HepG2 (cell line): ENCODE measurements around the gene EPB41L2. TPM values are rescaled to one million over a fixed set of nuclear protein-coding genes. Genes with fewer than 3 reads are reported as not detected.

Experiments
- BHLHE40 ChIP-seq: IDR thresholded peaks from 2 replicates; pipeline ENCODE4 v1.6.1; 2011; ENCODE audit warnings: low read length, improper control_type of control experiment
- DMAP1 ChIP-seq: IDR thresholded peaks from 2 replicates; pipeline ENCODE4 v1.6.1; 2016
- GTF3A ChIP-seq: sonication (generic); formaldehyde crosslinking; conservative IDR thresholded peaks from 2 replicates; pipeline ENCODE4 v1.4.0; 2020; ENCODE audit warnings: mild to moderate bottlenecking, missing genetic modification reagents
- HNF4G ChIP-seq, 2 experiments: sonication (generic) in 1 of 2; formaldehyde crosslinking in 1 of 2; IDR thresholded peaks; 2 replicates each; pipeline versions ENCODE4 v1.4.0 to v1.6.1; 2011 to 2020; ENCODE audit warnings: borderline replicate concordance in 2 of 2, low read depth in 2 of 2, mild to moderate bottlenecking in 2 of 2, low read length in 1 of 2, missing genetic modification reagents in 1 of 2, moderate library complexity in 1 of 2
- HOXD1 ChIP-seq: sonication (generic); formaldehyde crosslinking; IDR thresholded peaks from 2 replicates; pipeline ENCODE4 v1.5.0; 2020; ENCODE audit warnings: missing genetic modification reagents
- MAFG ChIP-seq: sonication (generic); formaldehyde crosslinking; IDR thresholded peaks from 2 replicates; pipeline ENCODE4 v1.5.1; 2020; ENCODE audit warnings: mild to moderate bottlenecking, missing genetic modification reagents
- MBNL3 ChIP-seq: fragments of 250-450 bp; sonication (Bioruptor Pico); conservative IDR thresholded peaks from 2 replicates; pipeline ENCODE4 v1.8.0; 2022; ENCODE audit warnings: mild to moderate bottlenecking, inconsistent platforms
- ONECUT2 ChIP-seq: sonication (generic); formaldehyde crosslinking; IDR thresholded peaks from 2 replicates; pipeline ENCODE4 v1.4.0; 2020; ENCODE audit warnings: missing genetic modification reagents
- RFX5 ChIP-seq: IDR thresholded peaks from 2 replicates; pipeline ENCODE4 v1.6.1; 2011; ENCODE audit warnings: low read depth, low read length, improper control_type of control experiment
- SPEN ChIP-seq: sonication (generic); formaldehyde crosslinking; IDR thresholded peaks from 2 replicates; pipeline ENCODE4 v1.5.1; 2020; ENCODE audit warnings: low read depth, mild to moderate bottlenecking, missing genetic modification reagents
- SSRP1 ChIP-seq: IDR thresholded peaks from 2 replicates; pipeline ENCODE4 v1.6.1; 2016; ENCODE audit warnings: control low read depth
- U2AF1 ChIP-seq: fragments of 200-400 bp; formaldehyde crosslinking; optimal IDR thresholded peaks from 2 replicates; pipeline ENCODE3; 2017; ENCODE audit warnings: mild to moderate bottlenecking, low read depth, low read length
- YEATS4 ChIP-seq: sonication (generic); formaldehyde crosslinking; IDR thresholded peaks from 2 replicates; pipeline ENCODE4 v1.4.0; 2020; ENCODE audit warnings: missing genetic modification reagents, borderline replicate concordance
- ZBTB3 ChIP-seq: sonication (generic); formaldehyde crosslinking; IDR thresholded peaks from 2 replicates; pipeline ENCODE4 v1.4.0; 2020; ENCODE audit warnings: low read depth, mild to moderate bottlenecking, moderate library complexity, missing genetic modification reagents, borderline replicate concordance
- ZMYM4 ChIP-seq: sonication (generic); formaldehyde crosslinking; IDR thresholded peaks from 2 replicates; pipeline ENCODE4 v1.8.1; 2023; ENCODE audit warnings: mild to moderate bottlenecking, missing genetic modification reagents
- ZNF160 ChIP-seq: sonication (generic); formaldehyde crosslinking; IDR thresholded peaks from 2 replicates; pipeline ENCODE4 v1.8.0; 2022; ENCODE audit warnings: mild to moderate bottlenecking, inconsistent platforms, missing genetic modification reagents
- ZNF264 ChIP-seq: sonication (generic); formaldehyde crosslinking; IDR thresholded peaks from 2 replicates; pipeline ENCODE4 v1.4.0; 2020; ENCODE audit warnings: missing genetic modification reagents
- ZNF274 ChIP-seq: sonication (generic); formaldehyde crosslinking; IDR thresholded peaks from 2 replicates; pipeline ENCODE4 v1.5.1; 2020; ENCODE audit warnings: mild to moderate bottlenecking, missing genetic modification reagents
- ZNF333 ChIP-seq: sonication (generic); formaldehyde crosslinking; IDR thresholded peaks from 2 replicates; pipeline ENCODE4 v1.4.0; 2020; ENCODE audit warnings: mild to moderate bottlenecking, missing genetic modification reagents, borderline replicate concordance
- ZNF350 ChIP-seq: sonication (generic); formaldehyde crosslinking; IDR thresholded peaks from 2 replicates; pipeline ENCODE4 v1.4.0; 2020; ENCODE audit warnings: mild to moderate bottlenecking, low read depth, missing genetic modification reagents, borderline replicate concordance
- ZNF605 ChIP-seq: sonication (generic); formaldehyde crosslinking; IDR thresholded peaks from 2 replicates; pipeline ENCODE4 v1.8.0; 2022; ENCODE audit warnings: mild to moderate bottlenecking, missing genetic modification reagents
- ZSCAN20 ChIP-seq: sonication (generic); formaldehyde crosslinking; IDR thresholded peaks from 2 replicates; pipeline ENCODE4 v1.4.0; 2020; ENCODE audit warnings: missing genetic modification reagents, mild to moderate bottlenecking, borderline replicate concordance
- polyA plus RNA-seq, 8 experiments: library from polyadenylated mRNA; depleted of rRNA in 3 of 8; stranded (reverse) in 7 of 8; unstranded in 1 of 8; fragments of >200 nt; fragmentation: Illumina TruSeq in 4 of 8; extraction: Trizol in 4 of 8; gene quantifications; 2 replicates each; pipeline versions ENCODE4 v1.2.1 to v1.2.3, GENCODE V29; 2011 to 2016; ENCODE audit warnings: low read depth in 4 of 8, missing spikeins in 1 of 8, mixed read lengths in 1 of 8; ENCODE audit not compliant: insufficient read depth in 1 of 8
- total RNA-seq, 5 experiments: library from RNA; depleted of rRNA; stranded (reverse); fragments of >200 nt; fragmentation: Illumina TruSeq; extraction: Trizol; gene quantifications; 2 replicates each; pipeline ENCODE4 v1.2.3, GENCODE V29; 2016; ENCODE audit warnings: low read depth in 1 of 5
- TF ChIP-seq, protein P1 (sequence below): IDR thresholded peaks from 2 replicates; pipeline ENCODE4 v1.6.1; 2016; ENCODE audit warnings: low read depth, borderline replicate concordance
- TF ChIP-seq, protein P2 (sequence below): sonication (generic); formaldehyde crosslinking; IDR thresholded peaks from 2 replicates; pipeline ENCODE4 v1.5.0; 2020; ENCODE audit warnings: missing genetic modification reagents
- TF ChIP-seq, protein P3 (sequence below): fragments of 450-650 bp; IDR thresholded peaks from 2 replicates; pipeline ENCODE4 v1.6.1; 2017; ENCODE audit warnings: mild to moderate bottlenecking
- TF ChIP-seq, protein P4 (sequence below): sonication (generic); formaldehyde crosslinking; IDR thresholded peaks from 2 replicates; pipeline ENCODE4 v1.5.0; 2020; ENCODE audit warnings: missing genetic modification reagents

Gene EPB41L2
- total and polyA plus RNA-seq, 2 of the 13 experiments (the other 11 are each of a cell fraction or from before 2014, with no cell fraction given) = 41.7 to 56.4 TPM

DNA sequence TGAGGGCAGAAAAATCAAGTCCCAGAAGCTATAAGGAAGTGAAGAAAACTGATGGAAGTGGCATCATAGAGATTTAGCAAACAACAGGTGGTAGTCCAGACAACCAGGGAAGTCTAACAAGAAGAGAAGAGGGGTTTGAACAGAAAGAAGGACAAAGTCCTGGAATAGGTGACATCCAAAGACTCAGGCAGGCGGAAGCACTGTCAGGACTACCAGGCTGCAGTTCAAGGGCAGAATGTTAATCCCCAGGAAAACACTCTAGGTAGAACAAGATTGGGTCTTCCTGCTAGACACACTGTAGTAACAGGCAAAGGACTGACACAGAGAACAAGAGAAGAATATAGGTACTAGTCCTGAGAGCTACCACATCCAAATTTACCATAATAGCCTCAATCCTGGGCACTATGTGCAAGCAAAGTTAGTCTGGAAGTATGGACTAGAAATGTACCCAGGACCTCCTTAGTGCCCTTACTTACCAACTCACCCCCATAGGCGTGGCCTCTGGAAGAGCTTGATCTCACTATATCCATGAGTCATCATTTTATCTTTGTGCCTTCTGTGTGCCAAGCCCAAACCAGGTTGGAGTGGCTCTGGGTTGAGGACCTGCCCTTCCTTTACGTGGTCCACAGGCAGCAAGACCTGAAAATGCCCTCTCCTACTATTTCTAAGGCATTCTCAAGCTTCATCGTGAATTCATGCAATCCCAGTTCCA is 2.2 kb upstream of the EPB41L2 start (continued):
- TF ChIP-seq ZNF274 (CRISPR knock-in tag) = no peak
- TF ChIP-seq SSRP1 (CRISPR knock-in tag) = no peak
- TF ChIP-seq ZNF264 (CRISPR knock-in tag) = peak; percentile 62; the same call in 1 of the 2 replicates
- no peak for TF ChIP-seq ZNF160 (CRISPR knock-in tag)
- TF ChIP-seq ONECUT2 (CRISPR knock-in tag) = no peak
- TF ChIP-seq GTF3A (CRISPR knock-in tag) = 0 out of 2 replicates have a peak, but pooled peaks have one; percentile 34
- TF ChIP-seq ZSCAN20 (CRISPR knock-in tag) = no peak
- TF ChIP-seq, protein P1, sequence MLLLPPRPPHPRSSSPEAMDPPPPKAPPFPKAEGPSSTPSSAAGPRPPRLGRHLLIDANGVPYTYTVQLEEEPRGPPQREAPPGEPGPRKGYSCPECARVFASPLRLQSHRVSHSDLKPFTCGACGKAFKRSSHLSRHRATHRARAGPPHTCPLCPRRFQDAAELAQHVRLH (CRISPR knock-in tag) = peak; percentile 74; the same call in 1 of the 2 replicates
- TF ChIP-seq, protein P2, sequence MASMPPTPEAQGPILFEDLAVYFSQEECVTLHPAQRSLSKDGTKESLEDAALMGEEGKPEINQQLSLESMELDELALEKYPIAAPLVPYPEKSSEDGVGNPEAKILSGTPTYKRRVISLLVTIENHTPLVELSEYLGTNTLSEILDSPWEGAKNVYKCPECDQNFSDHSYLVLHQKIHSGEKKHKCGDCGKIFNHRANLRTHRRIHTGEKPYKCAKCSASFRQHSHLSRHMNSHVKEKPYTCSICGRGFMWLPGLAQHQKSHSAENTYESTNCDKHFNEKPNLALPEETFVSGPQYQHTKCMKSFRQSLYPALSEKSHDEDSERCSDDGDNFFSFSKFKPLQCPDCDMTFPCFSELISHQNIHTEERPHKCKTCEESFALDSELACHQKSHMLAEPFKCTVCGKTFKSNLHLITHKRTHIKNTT (CRISPR knock-in tag) = no peak
- 0 out of 2 replicates have a peak, but pooled peaks have one; percentile 21 for TF ChIP-seq YEATS4 (CRISPR knock-in tag)
- TF ChIP-seq, protein P3, sequence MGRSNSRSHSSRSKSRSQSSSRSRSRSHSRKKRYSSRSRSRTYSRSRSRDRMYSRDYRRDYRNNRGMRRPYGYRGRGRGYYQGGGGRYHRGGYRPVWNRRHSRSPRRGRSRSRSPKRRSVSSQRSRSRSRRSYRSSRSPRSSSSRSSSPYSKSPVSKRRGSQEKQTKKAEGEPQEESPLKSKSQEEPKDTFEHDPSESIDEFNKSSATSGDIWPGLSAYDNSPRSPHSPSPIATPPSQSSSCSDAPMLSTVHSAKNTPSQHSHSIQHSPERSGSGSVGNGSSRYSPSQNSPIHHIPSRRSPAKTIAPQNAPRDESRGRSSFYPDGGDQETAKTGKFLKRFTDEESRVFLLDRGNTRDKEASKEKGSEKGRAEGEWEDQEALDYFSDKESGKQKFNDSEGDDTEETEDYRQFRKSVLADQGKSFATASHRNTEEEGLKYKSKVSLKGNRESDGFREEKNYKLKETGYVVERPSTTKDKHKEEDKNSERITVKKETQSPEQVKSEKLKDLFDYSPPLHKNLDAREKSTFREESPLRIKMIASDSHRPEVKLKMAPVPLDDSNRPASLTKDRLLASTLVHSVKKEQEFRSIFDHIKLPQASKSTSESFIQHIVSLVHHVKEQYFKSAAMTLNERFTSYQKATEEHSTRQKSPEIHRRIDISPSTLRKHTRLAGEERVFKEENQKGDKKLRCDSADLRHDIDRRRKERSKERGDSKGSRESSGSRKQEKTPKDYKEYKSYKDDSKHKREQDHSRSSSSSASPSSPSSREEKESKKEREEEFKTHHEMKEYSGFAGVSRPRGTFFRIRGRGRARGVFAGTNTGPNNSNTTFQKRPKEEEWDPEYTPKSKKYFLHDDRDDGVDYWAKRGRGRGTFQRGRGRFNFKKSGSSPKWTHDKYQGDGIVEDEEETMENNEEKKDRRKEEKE = no peak
- no peak for TF ChIP-seq MAFG
- TF ChIP-seq SPEN (CRISPR knock-in tag) = peak; percentile 58; the same call in 1 of the 2 replicates
- no peak for TF ChIP-seq U2AF1
- no peak for TF ChIP-seq BHLHE40
- no peak for TF ChIP-seq ZNF333 (CRISPR knock-in tag)
- no peak for TF ChIP-seq MBNL3 (CRISPR knock-in tag)
- peak; percentile 75; the same call in 1 of the 2 replicates for TF ChIP-seq DMAP1 (CRISPR knock-in tag)
- TF ChIP-seq ZMYM4 (CRISPR knock-in tag) = peak; percentile 77
- TF ChIP-seq ZNF350 (CRISPR knock-in tag) = no peak
- TF ChIP-seq HNF4G (IDR thresholded peaks at IDR 0.05; ENCODE audit: borderline replicate concordance, low read depth, low read length) = peak; percentile 65; the same call in 1 of the 2 replicates
- peak; percentile 81; the same call in 1 of the 2 replicates for TF ChIP-seq HNF4G (CRISPR knock-in tag; IDR thresholded peaks at IDR 0.05; ENCODE audit: borderline replicate concordance, low read depth)
- no peak for TF ChIP-seq HOXD1 (CRISPR knock-in tag)
- TF ChIP-seq, protein P4, sequence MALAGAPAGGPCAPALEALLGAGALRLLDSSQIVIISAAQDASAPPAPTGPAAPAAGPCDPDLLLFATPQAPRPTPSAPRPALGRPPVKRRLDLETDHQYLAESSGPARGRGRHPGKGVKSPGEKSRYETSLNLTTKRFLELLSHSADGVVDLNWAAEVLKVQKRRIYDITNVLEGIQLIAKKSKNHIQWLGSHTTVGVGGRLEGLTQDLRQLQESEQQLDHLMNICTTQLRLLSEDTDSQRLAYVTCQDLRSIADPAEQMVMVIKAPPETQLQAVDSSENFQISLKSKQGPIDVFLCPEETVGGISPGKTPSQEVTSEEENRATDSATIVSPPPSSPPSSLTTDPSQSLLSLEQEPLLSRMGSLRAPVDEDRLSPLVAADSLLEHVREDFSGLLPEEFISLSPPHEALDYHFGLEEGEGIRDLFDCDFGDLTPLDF (CRISPR knock-in tag) = no peak
- no peak for TF ChIP-seq ZBTB3 (CRISPR knock-in tag)
- 0 out of 2 replicates have a peak, but pooled peaks have one; percentile 41 for TF ChIP-seq ZNF605 (CRISPR knock-in tag)
- no peak for TF ChIP-seq RFX5
